ENCODE data around the gene PLPPR5. TPM values are rescaled to one million over a fixed set of nuclear protein-coding genes. Genes with fewer than 3 reads are reported as not detected.

PLPPR5 gene
- total and polyA plus RNA-seq, 2 of the 8 experiments (the other 6 are each of a cell fraction or from before 2014, with no cell fraction given): 1.9 to 5.6 TPM

DNA sequence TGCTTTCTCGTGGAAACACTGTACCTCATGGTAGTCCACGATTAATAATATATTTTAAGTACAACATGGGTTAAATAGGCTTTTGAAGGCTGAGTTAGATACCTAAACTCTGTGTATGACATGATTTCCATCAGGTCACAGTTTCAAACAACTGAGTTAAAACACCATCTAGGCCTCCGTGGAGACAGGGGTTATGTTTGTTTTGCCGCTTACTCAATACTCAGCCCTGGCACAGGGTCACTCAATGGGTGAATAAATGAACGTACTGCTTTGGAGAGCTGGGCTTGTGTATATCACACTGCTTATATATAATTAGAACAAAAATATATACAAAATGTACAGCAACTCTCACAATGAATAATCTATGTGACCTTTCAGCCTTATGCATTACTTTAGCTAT, 72.5 kb downstream of the PLPPR5 start (continued):
- TF ChIP-seq, protein P1, sequence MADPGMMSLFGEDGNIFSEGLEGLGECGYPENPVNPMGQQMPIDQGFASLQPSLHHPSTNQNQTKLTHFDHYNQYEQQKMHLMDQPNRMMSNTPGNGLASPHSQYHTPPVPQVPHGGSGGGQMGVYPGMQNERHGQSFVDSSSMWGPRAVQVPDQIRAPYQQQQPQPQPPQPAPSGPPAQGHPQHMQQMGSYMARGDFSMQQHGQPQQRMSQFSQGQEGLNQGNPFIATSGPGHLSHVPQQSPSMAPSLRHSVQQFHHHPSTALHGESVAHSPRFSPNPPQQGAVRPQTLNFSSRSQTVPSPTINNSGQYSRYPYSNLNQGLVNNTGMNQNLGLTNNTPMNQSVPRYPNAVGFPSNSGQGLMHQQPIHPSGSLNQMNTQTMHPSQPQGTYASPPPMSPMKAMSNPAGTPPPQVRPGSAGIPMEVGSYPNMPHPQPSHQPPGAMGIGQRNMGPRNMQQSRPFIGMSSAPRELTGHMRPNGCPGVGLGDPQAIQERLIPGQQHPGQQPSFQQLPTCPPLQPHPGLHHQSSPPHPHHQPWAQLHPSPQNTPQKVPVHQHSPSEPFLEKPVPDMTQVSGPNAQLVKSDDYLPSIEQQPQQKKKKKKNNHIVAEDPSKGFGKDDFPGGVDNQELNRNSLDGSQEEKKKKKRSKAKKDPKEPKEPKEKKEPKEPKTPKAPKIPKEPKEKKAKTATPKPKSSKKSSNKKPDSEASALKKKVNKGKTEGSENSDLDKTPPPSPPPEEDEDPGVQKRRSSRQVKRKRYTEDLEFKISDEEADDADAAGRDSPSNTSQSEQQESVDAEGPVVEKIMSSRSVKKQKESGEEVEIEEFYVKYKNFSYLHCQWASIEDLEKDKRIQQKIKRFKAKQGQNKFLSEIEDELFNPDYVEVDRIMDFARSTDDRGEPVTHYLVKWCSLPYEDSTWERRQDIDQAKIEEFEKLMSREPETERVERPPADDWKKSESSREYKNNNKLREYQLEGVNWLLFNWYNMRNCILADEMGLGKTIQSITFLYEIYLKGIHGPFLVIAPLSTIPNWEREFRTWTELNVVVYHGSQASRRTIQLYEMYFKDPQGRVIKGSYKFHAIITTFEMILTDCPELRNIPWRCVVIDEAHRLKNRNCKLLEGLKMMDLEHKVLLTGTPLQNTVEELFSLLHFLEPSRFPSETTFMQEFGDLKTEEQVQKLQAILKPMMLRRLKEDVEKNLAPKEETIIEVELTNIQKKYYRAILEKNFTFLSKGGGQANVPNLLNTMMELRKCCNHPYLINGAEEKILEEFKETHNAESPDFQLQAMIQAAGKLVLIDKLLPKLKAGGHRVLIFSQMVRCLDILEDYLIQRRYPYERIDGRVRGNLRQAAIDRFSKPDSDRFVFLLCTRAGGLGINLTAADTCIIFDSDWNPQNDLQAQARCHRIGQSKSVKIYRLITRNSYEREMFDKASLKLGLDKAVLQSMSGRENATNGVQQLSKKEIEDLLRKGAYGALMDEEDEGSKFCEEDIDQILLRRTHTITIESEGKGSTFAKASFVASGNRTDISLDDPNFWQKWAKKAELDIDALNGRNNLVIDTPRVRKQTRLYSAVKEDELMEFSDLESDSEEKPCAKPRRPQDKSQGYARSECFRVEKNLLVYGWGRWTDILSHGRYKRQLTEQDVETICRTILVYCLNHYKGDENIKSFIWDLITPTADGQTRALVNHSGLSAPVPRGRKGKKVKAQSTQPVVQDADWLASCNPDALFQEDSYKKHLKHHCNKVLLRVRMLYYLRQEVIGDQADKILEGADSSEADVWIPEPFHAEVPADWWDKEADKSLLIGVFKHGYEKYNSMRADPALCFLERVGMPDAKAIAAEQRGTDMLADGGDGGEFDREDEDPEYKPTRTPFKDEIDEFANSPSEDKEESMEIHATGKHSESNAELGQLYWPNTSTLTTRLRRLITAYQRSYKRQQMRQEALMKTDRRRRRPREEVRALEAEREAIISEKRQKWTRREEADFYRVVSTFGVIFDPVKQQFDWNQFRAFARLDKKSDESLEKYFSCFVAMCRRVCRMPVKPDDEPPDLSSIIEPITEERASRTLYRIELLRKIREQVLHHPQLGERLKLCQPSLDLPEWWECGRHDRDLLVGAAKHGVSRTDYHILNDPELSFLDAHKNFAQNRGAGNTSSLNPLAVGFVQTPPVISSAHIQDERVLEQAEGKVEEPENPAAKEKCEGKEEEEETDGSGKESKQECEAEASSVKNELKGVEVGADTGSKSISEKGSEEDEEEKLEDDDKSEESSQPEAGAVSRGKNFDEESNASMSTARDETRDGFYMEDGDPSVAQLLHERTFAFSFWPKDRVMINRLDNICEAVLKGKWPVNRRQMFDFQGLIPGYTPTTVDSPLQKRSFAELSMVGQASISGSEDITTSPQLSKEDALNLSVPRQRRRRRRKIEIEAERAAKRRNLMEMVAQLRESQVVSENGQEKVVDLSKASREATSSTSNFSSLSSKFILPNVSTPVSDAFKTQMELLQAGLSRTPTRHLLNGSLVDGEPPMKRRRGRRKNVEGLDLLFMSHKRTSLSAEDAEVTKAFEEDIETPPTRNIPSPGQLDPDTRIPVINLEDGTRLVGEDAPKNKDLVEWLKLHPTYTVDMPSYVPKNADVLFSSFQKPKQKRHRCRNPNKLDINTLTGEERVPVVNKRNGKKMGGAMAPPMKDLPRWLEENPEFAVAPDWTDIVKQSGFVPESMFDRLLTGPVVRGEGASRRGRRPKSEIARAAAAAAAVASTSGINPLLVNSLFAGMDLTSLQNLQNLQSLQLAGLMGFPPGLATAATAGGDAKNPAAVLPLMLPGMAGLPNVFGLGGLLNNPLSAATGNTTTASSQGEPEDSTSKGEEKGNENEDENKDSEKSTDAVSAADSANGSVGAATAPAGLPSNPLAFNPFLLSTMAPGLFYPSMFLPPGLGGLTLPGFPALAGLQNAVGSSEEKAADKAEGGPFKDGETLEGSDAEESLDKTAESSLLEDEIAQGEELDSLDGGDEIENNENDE (IDR thresholded peaks at IDR 0.05; ENCODE audit: insufficient replicate concordance, low read length): no peak
- TF ChIP-seq KDM4A (IDR thresholded peaks at IDR 0.05; ENCODE audit: low read depth, low read length, severe bottlenecking): no peak
- no peak for TF ChIP-seq FOSL1 (IDR thresholded peaks at IDR 0.05; ENCODE audit: insufficient read depth, low read depth, low read length)
